IMR-90 (cell line): ENCODE results near the gene C9orf152. TPM values are rescaled to one million over a fixed set of nuclear protein-coding genes. Genes with fewer than 3 reads are reported as not detected.

Source experiments
- ATAC-seq: fragments of 200-7000 bp; cut with Tn5 transposase; 2 replicates; pipeline ENCODE4 v1.9.1; 2020; ENCODE audit warnings: low read depth, mild to moderate bottlenecking, moderate library complexity
- BruUV-seq: library from RNA; stranded (reverse); fragments of 400-500 nt; replicated peaks from 2 replicates; lab custom pipeline; 2021; lab: Mats Ljungman, UMichigan
- CTCF ChIA-PET: fragments of 300-600 bp; formaldehyde crosslinking; extraction: SDS; loops from one replicate; lab custom pipeline; 2021; ENCODE audit warnings: antibody characterized with exemption; lab: Yijun Ruan, JAX
- POLR2A ChIA-PET: fragments of 300-600 bp; sonication (Branson Sonifier 250); formaldehyde crosslinking; loops from one replicate; lab custom pipeline; 2022; ENCODE audit warnings: antibody characterized with exemption; ENCODE audit not compliant: unreplicated experiment; lab: Charles Lee
- DNase-seq: peaks from one replicate; pipeline ENCODE4 v3.0.0; 2013
- H2AFZ ChIP-seq: replicated peaks from 2 replicates; pipeline ENCODE3; 2013; ENCODE audit warnings: low read length, mild to moderate bottlenecking; ENCODE audit not compliant: poor library complexity
- H2AK5ac ChIP-seq: 2 replicates; pipeline ENCODE4 v1.6.1; 2013; ENCODE audit warnings: low read depth, low read length, inconsistent platforms
- H2AK9ac ChIP-seq: replicated peaks from 2 replicates; pipeline ENCODE3; 2013; ENCODE audit warnings: mild to moderate bottlenecking, low read depth, low read length, moderate library complexity; ENCODE audit not compliant: poor library complexity
- H2BK120ac ChIP-seq: 2 replicates; pipeline ENCODE4 v1.6.1; 2013; ENCODE audit warnings: low read depth, low read length, inconsistent platforms
- H2BK15ac ChIP-seq: 3 replicates; pipeline ENCODE4 v1.6.1; 2013; ENCODE audit warnings: low read depth, low read length, inconsistent platforms
- H2BK20ac ChIP-seq: 2 replicates; pipeline ENCODE4 v1.6.1; 2013; ENCODE audit warnings: low read depth, mild to moderate bottlenecking, inconsistent platforms, low read length, moderate library complexity
- H2BK5ac ChIP-seq: 2 replicates; pipeline ENCODE4 v1.6.1; 2013; ENCODE audit warnings: mild to moderate bottlenecking, low read depth, low read length, inconsistent platforms; ENCODE audit not compliant: poor library complexity, severe bottlenecking
- H3K14ac ChIP-seq: replicated peaks from 2 replicates; pipeline ENCODE4 v1.6.1; 2013; ENCODE audit warnings: low read depth, low read length, inconsistent platforms
- H3K18ac ChIP-seq: 2 replicates; pipeline ENCODE4 v1.6.1; 2013; ENCODE audit warnings: low read depth, low read length, control low read depth
- H3K23ac ChIP-seq: 2 replicates; pipeline ENCODE4 v1.6.1; 2013; ENCODE audit warnings: low read depth, low read length, inconsistent platforms
- H3K27ac ChIP-seq: 2 replicates; pipeline ENCODE4 v1.5.1; 2013; ENCODE audit warnings: mild to moderate bottlenecking, control low read depth, low read length; ENCODE audit not compliant: insufficient read depth
- H3K27me3 ChIP-seq: 2 replicates; pipeline ENCODE4 v1.6.1; 2013; ENCODE audit warnings: low read length; ENCODE audit not compliant: control insufficient read depth, insufficient read depth
- H3K36me3 ChIP-seq: 2 replicates; pipeline ENCODE4 v1.6.1; 2013; ENCODE audit warnings: low read length, mixed read lengths; ENCODE audit not compliant: control insufficient read depth, insufficient read depth
- H3K4ac ChIP-seq: 2 replicates; pipeline ENCODE4 v1.6.1; 2013; ENCODE audit warnings: low read depth, low read length, inconsistent platforms
- H3K4me1 ChIP-seq: 2 replicates; pipeline ENCODE4 v1.6.1; 2013; ENCODE audit warnings: low read length, mixed read lengths; ENCODE audit not compliant: control insufficient read depth, insufficient read depth
- H3K4me2 ChIP-seq: 2 replicates; pipeline ENCODE4 v1.6.1; 2013; ENCODE audit warnings: low read depth, mild to moderate bottlenecking, control low read depth, low read length, moderate library complexity
- H3K4me3 ChIP-seq: 2 replicates; pipeline ENCODE4 v1.5.1; 2013; ENCODE audit warnings: low read depth, mild to moderate bottlenecking, control low read depth, low read length, moderate library complexity; ENCODE audit not compliant: insufficient read depth
- H3K56ac ChIP-seq: 2 replicates; pipeline ENCODE4 v1.6.1; 2013; ENCODE audit warnings: low read length, inconsistent platforms; ENCODE audit not compliant: insufficient read depth; ENCODE audit errors: extremely low read depth
- H3K79me1 ChIP-seq, 2 experiments: 2 replicates each; pipeline ENCODE4 v1.6.1; 2013; ENCODE audit warnings: low read length in 2 of 2, inconsistent platforms in 1 of 2, low read depth in 1 of 2
- H3K9ac ChIP-seq: 2 replicates; pipeline ENCODE4 v1.6.1; 2013; ENCODE audit warnings: low read depth, low read length, control low read depth
- H3K9me1 ChIP-seq: 2 replicates; pipeline ENCODE4 v1.6.1; 2013; ENCODE audit warnings: low read length, inconsistent platforms; ENCODE audit not compliant: insufficient read depth
- H3K9me3 ChIP-seq: 2 replicates; pipeline ENCODE4 v1.6.1; 2013; ENCODE audit warnings: low read length; ENCODE audit not compliant: control insufficient read depth, insufficient read depth
- H4K20me1 ChIP-seq: 2 replicates; pipeline ENCODE4 v1.6.1; 2013; ENCODE audit warnings: low read length, inconsistent platforms; ENCODE audit not compliant: insufficient read depth
- H4K5ac ChIP-seq: 2 replicates; pipeline ENCODE4 v1.6.1; 2013; ENCODE audit warnings: mild to moderate bottlenecking, low read depth, low read length, control low read depth
- H4K8ac ChIP-seq, 2 experiments: 2 replicates each; pipeline ENCODE4 v1.6.1; 2013; ENCODE audit warnings: low read depth in 2 of 2, low read length in 2 of 2, control low read depth in 1 of 2, inconsistent platforms in 1 of 2
- H4K91ac ChIP-seq: 2 replicates; pipeline ENCODE4 v1.6.1; 2013; ENCODE audit warnings: low read depth, low read length, inconsistent platforms; ENCODE audit not compliant: insufficient read depth
- CEBPB ChIP-seq: IDR thresholded peaks from 2 replicates; pipeline ENCODE4 v1.6.1; 2012; ENCODE audit warnings: low read depth, low read length, improper control_type of control experiment
- FOS ChIP-seq: fragments of 150-350 bp; IDR thresholded peaks from 2 replicates; pipeline ENCODE4 v1.6.1; 2016; ENCODE audit warnings: low read depth, low read length
- NFE2L2 ChIP-seq: fragments of 150-350 bp; IDR thresholded peaks from 2 replicates; pipeline ENCODE4 v1.6.1; 2016; ENCODE audit warnings: low read depth, mild to moderate bottlenecking, low read length
- RCOR1 ChIP-seq: IDR thresholded peaks from 2 replicates; pipeline ENCODE4 v1.6.1; 2012; ENCODE audit warnings: mild to moderate bottlenecking, low read length, improper control_type of control experiment; ENCODE audit not compliant: insufficient replicate concordance
- WGBS, 2 experiments: methylation state at CpG; one replicate each; pipeline versions ENCODE4 v1.1.5 to v1.1.7; 2013; ENCODE audit warnings: missing lambda C conversion rate in 2 of 2; ENCODE audit not compliant: insufficient read length in 1 of 2; ENCODE audit errors: extremely low coverage in 2 of 2; 5-methylcytosine and 5-hydroxymethylcytosine counted together
- dilution Hi-C: fragments of 300-500 bp; cut with HindIII; formaldehyde crosslinking; loops from one replicate; pipeline ENCODE4 v1.14.3; 2018; ENCODE audit warnings: low sequenced_read_pairs; ENCODE audit not compliant: unreplicated experiment
- in situ Hi-C: fragments of 300-500 bp; cut with MboI; formaldehyde crosslinking; loops from 3 replicates; pipeline ENCODE4 v1.14.3; 2019; ENCODE audit warnings: low sequenced_read_pairs, inconsistent platforms, mixed read lengths
- intact Hi-C: fragments of 100-400 bp; cut with micrococcal nuclease; formaldehyde crosslinking; loops from 2 replicates; pipeline ENCODE4 v1.10.0; 2022
- polyA plus RNA-seq, 3 experiments: library from polyadenylated mRNA; depleted of rRNA; stranded (reverse); fragments of >200 nt; gene quantifications; 2 replicates each; pipeline ENCODE4 v1.2.3, GENCODE V29; 2012; ENCODE audit warnings: low replicate concordance in 1 of 3
- total RNA-seq: library from RNA; depleted of rRNA; stranded (reverse); fragments of >200 nt; gene quantifications from 2 replicates; pipeline ENCODE4 v1.2.3, GENCODE V29; 2012
- TF ChIP-seq, protein P1 (sequence below): fragments of 150-350 bp; IDR thresholded peaks from 2 replicates; pipeline ENCODE4 v1.6.1; 2017; ENCODE audit warnings: mild to moderate bottlenecking, antibody characterized with exemption, low read length, low read depth

C9orf152 gene
- total and polyA plus RNA-seq, 2 of the 4 experiments (the other 2 are of a cell fraction), result not detected

DNA sequence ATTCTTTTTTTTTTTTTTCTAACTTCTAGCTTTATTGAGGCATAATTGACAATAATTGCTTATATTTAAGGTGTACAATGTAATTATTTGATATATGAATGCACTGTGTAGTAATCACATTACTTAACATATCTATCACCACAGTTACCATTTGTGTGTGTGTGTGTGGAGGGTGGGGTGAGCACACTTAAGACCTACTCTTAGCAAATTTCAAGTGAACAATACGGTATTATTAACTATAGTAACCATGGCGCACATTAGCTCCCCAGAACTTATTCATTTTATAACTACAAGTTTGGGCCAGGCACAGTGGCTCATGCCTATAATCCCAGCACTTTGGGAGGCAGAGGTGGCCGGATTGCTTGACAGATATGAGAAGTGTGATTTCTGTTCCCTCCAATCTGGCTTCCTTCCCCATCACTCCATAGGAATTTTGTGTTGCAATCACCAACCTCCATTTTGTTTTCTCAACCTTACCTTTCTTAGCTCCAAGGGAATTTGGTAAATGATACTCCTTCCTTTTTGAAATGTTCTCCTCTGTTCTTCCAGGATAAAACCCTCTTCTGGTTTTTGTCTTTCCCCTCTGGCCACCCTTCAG lies 33.4 kb upstream of the C9orf152 start:
- no CpG with 5 or more reads among the region's 3 CpGs for WGBS, 2 experiments
- 0 out of 2 replicates have a peak overlapping the region, but pooled peaks have one; percentile 6 for H2BK120ac ChIP-seq
- no peak overlapping the region for H2AK9ac ChIP-seq
- CTCF ChIA-PET, result interaction anchor here (0.6 kb wide), 1 partner anchor 76 kb away, joined by 3 read pairs; no protein-coding TSS in a partner anchor
- H4K8ac ChIP-seq, result no peak overlapping the region; a peak in 1 of 4 replicates
- peak overlapping the region; percentile 15 for H2BK5ac ChIP-seq
- no peak overlapping the region for H3K4me3 ChIP-seq
- no peak overlapping the region for H3K23ac ChIP-seq
- intact Hi-C loops, result no loop called here
- TF ChIP-seq NFE2L2 (no peak), CEBPB (peak; percentile 92), RCOR1 (no peak), FOS (no peak)
- TF ChIP-seq, protein P1, sequence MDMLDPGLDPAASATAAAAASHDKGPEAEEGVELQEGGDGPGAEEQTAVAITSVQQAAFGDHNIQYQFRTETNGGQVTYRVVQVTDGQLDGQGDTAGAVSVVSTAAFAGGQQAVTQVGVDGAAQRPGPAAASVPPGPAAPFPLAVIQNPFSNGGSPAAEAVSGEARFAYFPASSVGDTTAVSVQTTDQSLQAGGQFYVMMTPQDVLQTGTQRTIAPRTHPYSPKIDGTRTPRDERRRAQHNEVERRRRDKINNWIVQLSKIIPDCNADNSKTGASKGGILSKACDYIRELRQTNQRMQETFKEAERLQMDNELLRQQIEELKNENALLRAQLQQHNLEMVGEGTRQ, result no peak
- no peak overlapping the region for H3K4me2 ChIP-seq
- H4K20me1 ChIP-seq, result peaks cover 9% of the 10 kb centered on the region; the same call in 1 of the 2 replicates
- H4K5ac ChIP-seq, result no peak overlapping the region
- H3K4ac ChIP-seq, result no peak overlapping the region
- H2BK15ac ChIP-seq, result no peak overlapping the region
- H4K91ac ChIP-seq, result no peak overlapping the region
- no peaks in the 10 kb centered on the region for H3K9me3 ChIP-seq
- no peak overlapping the region for H3K56ac ChIP-seq
- H2BK20ac ChIP-seq, result no peak overlapping the region
- in situ Hi-C loops, result no loop called here
- no peak overlapping the region for H3K9ac ChIP-seq
- H3K14ac ChIP-seq, result peak overlapping the region; percentile 45; the same call in 1 of the 2 replicates
- no peaks in the 10 kb centered on the region for H3K9me1 ChIP-seq
- ATAC-seq, result peak; percentile 7; the same call in 1 of the 2 replicates
- H3K79me1 ChIP-seq, result peaks cover 7 to 15% of the 10 kb centered on the region in 2 experiments
- H3K27ac ChIP-seq, result no peak overlapping the region
- H3K27me3 ChIP-seq, result no peaks in the 10 kb centered on the region
- dilution Hi-C loops, result no loop called here
- POLR2A ChIA-PET, result no interaction called here
- peaks cover 23% of the 10 kb centered on the region for H3K36me3 ChIP-seq
- BruUV-seq, result no TSS peak
- peak; percentile 39 for DNase-seq
- no peak overlapping the region for H2AFZ ChIP-seq
- H3K4me1 ChIP-seq, result peaks cover 3% of the 10 kb centered on the region
- H2AK5ac ChIP-seq, result no peak overlapping the region
- H3K18ac ChIP-seq, result no peak overlapping the region
